MCF 10A (cell line): Measurements from ENCODE around the gene MED17. TPM values are rescaled to one million over a fixed set of nuclear protein-coding genes. Genes with fewer than 3 reads are reported as not detected.

ENCODE experiments used
- BruUV-seq: library from RNA; stranded (reverse); fragments of 400-500 nt; replicated peaks from 2 replicates; lab custom pipeline; 2021; lab: Mats Ljungman, UMichigan
- CTCF ChIA-PET: fragments of 300-600 bp; sonication (Branson Sonifier 250); formaldehyde crosslinking; extraction: SDS; loops from one replicate; lab custom pipeline; 2021; ENCODE audit warnings: antibody characterized with exemption, inconsistent platforms; lab: Yijun Ruan, JAX
- POLR2A ChIA-PET: fragments of 300-600, 350-650 bp; sonication (Branson Sonifier 250); formaldehyde crosslinking; extraction: SDS; loops from one replicate; lab custom pipeline; 2020; ENCODE audit warnings: antibody characterized with exemption, inconsistent platforms; lab: Yijun Ruan, JAX
- DNase-seq: peaks from one replicate; pipeline ENCODE4 v3.0.0-alpha.2; 2018; ENCODE audit not compliant: unreplicated experiment
- H3K27ac Mint-ChIP-seq: one replicate; pipeline ENCODE4 v1.8.0; 2022; ENCODE audit warnings: mild to moderate bottlenecking, low read depth, mixed read lengths; ENCODE audit not compliant: unreplicated experiment
- H3K27me3 Mint-ChIP-seq: one replicate; pipeline ENCODE4 v1.8.0; 2022; ENCODE audit warnings: mixed read lengths; ENCODE audit not compliant: insufficient read depth, unreplicated experiment
- H3K36me3 Mint-ChIP-seq: one replicate; pipeline ENCODE4 v1.8.0; 2022; ENCODE audit warnings: mild to moderate bottlenecking, moderate library complexity, mixed read lengths; ENCODE audit not compliant: insufficient read depth, unreplicated experiment
- H3K4me1 Mint-ChIP-seq: one replicate; pipeline ENCODE4 v1.8.0; 2022; ENCODE audit warnings: mixed read lengths; ENCODE audit not compliant: insufficient read depth, unreplicated experiment
- H3K4me3 Mint-ChIP-seq: one replicate; pipeline ENCODE4 v1.8.0; 2022; ENCODE audit warnings: mild to moderate bottlenecking, moderate library complexity, mixed read lengths; ENCODE audit not compliant: unreplicated experiment
- H3K9me3 Mint-ChIP-seq: one replicate; pipeline ENCODE4 v1.8.0; 2022; ENCODE audit warnings: mixed read lengths; ENCODE audit not compliant: unreplicated experiment
- intact Hi-C: fragments of 100-400 bp; cut with micrococcal nuclease; formaldehyde crosslinking; loops from 2 replicates; pipeline ENCODE4 v1.14.1; 2022
- total RNA-seq: library from RNA; stranded (reverse); gene quantifications from 2 replicates; pipeline ENCODE4 v1.2.3, GENCODE V29; 2022
- TF ChIP-seq, protein P1 (sequence below): fragments of 200-600 bp; IDR thresholded peaks from one replicate; pipeline ENCODE4 v1.8.0; 2022; ENCODE audit warnings: antibody characterized with exemption, mild to moderate bottlenecking; ENCODE audit not compliant: unreplicated experiment

MED17 gene
- total RNA-seq, 1 experiment from 2014 or later: 42.2 TPM

DNA sequence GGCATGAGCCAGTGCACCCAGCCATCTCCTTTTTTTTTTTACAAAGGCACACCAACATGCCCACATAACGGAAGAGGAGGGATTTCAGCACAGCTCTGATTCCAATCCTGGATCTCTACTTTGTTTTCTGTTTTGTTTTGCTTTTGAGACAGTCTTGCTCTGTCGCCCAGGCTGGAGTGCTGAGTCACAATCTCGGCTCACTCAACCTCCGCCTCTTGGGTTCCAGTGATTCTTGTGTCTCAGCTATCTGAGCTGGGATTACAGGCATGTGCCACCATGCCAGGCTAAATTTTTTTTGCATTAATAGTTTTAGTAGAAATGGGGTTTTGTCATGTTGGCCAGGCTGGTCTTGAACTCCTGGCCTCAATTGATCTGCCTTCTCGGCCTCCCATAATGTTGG, 38.3 kb downstream of the MED17 start:
- CTCF ChIA-PET: interaction anchor here (0.6 kb wide), 1 partner anchor 21 kb away, joined by 4 read pairs; no protein-coding TSS in a partner anchor
- Mint-ChIP-seq H3K36me3 (no peaks in the 10 kb centered on the region), H3K27ac (no peak overlapping the region), H3K4me1 (no peaks in the 10 kb centered on the region), H3K27me3 (no peaks in the 10 kb centered on the region), H3K4me3 (no peak overlapping the region), H3K9me3 (no peaks in the 10 kb centered on the region)
- intact Hi-C loops: no loop called here
- no TSS peak for BruUV-seq
- TF ChIP-seq, protein P1, sequence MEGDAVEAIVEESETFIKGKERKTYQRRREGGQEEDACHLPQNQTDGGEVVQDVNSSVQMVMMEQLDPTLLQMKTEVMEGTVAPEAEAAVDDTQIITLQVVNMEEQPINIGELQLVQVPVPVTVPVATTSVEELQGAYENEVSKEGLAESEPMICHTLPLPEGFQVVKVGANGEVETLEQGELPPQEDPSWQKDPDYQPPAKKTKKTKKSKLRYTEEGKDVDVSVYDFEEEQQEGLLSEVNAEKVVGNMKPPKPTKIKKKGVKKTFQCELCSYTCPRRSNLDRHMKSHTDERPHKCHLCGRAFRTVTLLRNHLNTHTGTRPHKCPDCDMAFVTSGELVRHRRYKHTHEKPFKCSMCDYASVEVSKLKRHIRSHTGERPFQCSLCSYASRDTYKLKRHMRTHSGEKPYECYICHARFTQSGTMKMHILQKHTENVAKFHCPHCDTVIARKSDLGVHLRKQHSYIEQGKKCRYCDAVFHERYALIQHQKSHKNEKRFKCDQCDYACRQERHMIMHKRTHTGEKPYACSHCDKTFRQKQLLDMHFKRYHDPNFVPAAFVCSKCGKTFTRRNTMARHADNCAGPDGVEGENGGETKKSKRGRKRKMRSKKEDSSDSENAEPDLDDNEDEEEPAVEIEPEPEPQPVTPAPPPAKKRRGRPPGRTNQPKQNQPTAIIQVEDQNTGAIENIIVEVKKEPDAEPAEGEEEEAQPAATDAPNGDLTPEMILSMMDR: no peak
- POLR2A ChIA-PET: no interaction called here
- peak; percentile 12 for DNase-seq

DNA sequence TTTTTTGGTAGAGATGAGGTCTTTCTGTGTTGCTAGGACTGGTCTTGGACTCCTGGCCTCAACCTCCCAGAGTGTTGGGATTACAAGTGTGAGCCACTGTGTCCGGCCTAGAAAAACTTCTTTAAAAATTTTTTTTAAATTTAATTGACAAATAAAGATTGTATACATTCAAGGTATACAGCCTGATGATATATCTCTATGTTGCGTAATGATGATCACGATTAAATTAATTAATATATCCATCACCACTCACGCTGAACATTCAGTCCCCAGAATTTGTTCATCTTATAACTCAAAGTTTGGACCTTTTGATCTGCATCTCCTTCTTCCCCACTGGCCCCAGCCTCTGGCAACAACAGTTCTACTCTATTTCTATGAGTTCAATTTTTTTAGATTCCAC, 39.1 kb downstream of the MED17 start:
- intact Hi-C loops: no loop called here
- H3K9me3 Mint-ChIP-seq: no peaks in the 10 kb centered on the region
- no peak for DNase-seq
- H3K4me3 Mint-ChIP-seq: no peak overlapping the region
- no peak overlapping the region for H3K27ac Mint-ChIP-seq
- POLR2A ChIA-PET: no interaction called here
- TF ChIP-seq, protein P1: no peak
- H3K27me3 Mint-ChIP-seq: no peaks in the 10 kb centered on the region
- no TSS peak for BruUV-seq
- no peaks in the 10 kb centered on the region for H3K36me3 Mint-ChIP-seq
- CTCF ChIA-PET: interaction anchor here (0.6 kb wide), 1 partner anchor 17 kb away, joined by 3 read pairs; no protein-coding TSS in a partner anchor
- H3K4me1 Mint-ChIP-seq: no peaks in the 10 kb centered on the region

DNA sequence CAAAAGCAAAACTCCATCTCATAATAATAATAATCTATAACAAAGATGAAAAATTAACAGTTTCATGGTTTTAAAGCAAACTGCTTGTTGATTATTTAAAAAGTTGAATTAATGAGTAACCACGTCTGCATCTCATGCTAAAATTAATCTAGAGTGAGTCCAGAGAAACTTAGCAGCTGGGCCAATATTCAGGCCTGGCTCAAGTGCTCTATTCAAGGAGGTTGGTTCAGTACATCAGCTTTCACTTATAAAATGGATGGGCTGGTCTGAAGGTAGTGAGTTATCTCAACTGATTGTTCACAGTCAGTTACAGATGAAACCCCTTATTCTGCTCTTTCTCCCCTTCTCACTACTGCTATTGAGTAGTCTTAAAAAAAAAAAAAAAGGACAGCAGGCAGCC, 43.3 kb downstream of the MED17 start:
- no peaks in the 10 kb centered on the region for H3K4me1 Mint-ChIP-seq
- TF ChIP-seq, protein P1: no peak
- H3K4me3 Mint-ChIP-seq: no peak overlapping the region
- no peaks in the 10 kb centered on the region for H3K27me3 Mint-ChIP-seq
- BruUV-seq: no TSS peak
- H3K36me3 Mint-ChIP-seq: no peaks in the 10 kb centered on the region
- ChIA-PET CTCF (interaction anchor here (0.6 to 0.9 kb wide), 4 partner anchors 37 to 1688 kb away, joined by 3 to 6 read pairs (median 4); no protein-coding TSS in a partner anchor), POLR2A (no interaction called here)
- no peak for DNase-seq
- no peak overlapping the region for H3K27ac Mint-ChIP-seq
- H3K9me3 Mint-ChIP-seq: no peaks in the 10 kb centered on the region
- intact Hi-C loops: no loop called here

DNA sequence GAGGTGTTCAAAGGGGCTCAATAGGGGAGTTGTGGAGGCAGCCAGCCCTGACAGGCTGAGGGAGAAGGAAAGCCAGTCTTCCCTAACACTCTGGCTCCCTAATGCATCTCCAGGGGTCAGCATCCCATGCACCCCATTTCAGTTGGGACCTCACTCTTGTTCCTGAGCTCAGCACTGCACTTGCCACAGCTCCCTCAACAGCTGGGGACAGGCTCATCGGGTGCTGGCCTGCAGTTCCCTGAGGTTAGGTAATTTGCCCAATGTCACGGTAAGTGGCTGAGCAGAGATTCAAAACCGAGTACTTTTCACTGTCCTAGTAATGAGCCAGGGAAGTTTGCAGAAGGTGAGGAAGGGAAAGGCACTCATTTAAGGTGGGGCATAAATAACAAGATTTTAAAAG, 45.5 kb downstream of the MED17 start:
- DNase-seq: no peak
- no peak overlapping the region for H3K4me3 Mint-ChIP-seq
- no peaks in the 10 kb centered on the region for H3K27me3 Mint-ChIP-seq
- intact Hi-C loops: no loop called here
- no peaks in the 10 kb centered on the region for H3K36me3 Mint-ChIP-seq
- H3K27ac Mint-ChIP-seq: no peak overlapping the region
- no peaks in the 10 kb centered on the region for H3K4me1 Mint-ChIP-seq
- BruUV-seq: no TSS peak
- CTCF ChIA-PET: no interaction called here
- TF ChIP-seq, protein P1: no peak
- H3K9me3 Mint-ChIP-seq: no peaks in the 10 kb centered on the region
- POLR2A ChIA-PET: no interaction called here
